Ectodermal cell (in vitro differentiated cells): Measurements from ENCODE around the gene SLC32A1.

Experiments used
- H3K27ac ChIP-seq: 2 replicates; pipeline ENCODE4 v1.7.0; 2013; ENCODE audit warnings: mild to moderate bottlenecking, low read depth, low read length; ENCODE audit not compliant: insufficient read depth, poor library complexity, severe bottlenecking
- H3K27me3 ChIP-seq: 2 replicates; pipeline ENCODE4 v1.7.0; 2013; ENCODE audit warnings: mild to moderate bottlenecking, low read length; ENCODE audit not compliant: insufficient read depth, control insufficient read depth, poor library complexity, severe bottlenecking
- H3K36me3 ChIP-seq: one replicate; pipeline ENCODE4 v1.7.0; 2013; ENCODE audit warnings: low read length; ENCODE audit not compliant: control insufficient read depth, insufficient read depth
- H3K4me1 ChIP-seq: one replicate; pipeline ENCODE4 v1.7.0; 2013; ENCODE audit warnings: low read length; ENCODE audit not compliant: control insufficient read depth, insufficient read depth
- H3K4me3 ChIP-seq: 2 replicates; pipeline ENCODE4 v1.7.0; 2013; ENCODE audit warnings: low read depth, low read length, control low read depth; ENCODE audit not compliant: insufficient read depth
- H3K9me3 ChIP-seq: 2 replicates; pipeline ENCODE4 v1.7.0; 2013; ENCODE audit warnings: mild to moderate bottlenecking, low read length, moderate library complexity; ENCODE audit not compliant: control insufficient read depth
- WGBS, 2 experiments: methylation state at CpG; one replicate each; pipeline ENCODE4 v1.1.7; 2013; ENCODE audit warnings: missing lambda C conversion rate in 2 of 2; 5-methylcytosine and 5-hydroxymethylcytosine counted together

SLC32A1 gene

GRCh38 chr20:38725148-38725901 lies 1.0 kb downstream of the SLC32A1 start:
- H3K27ac ChIP-seq, result no peak overlapping the region
- 4% methylated on average over 35 of the region's 35 CpGs for WGBS, 2 experiments
- peak overlapping the region; percentile 24 for H3K4me3 ChIP-seq
- peaks cover 100% of the 10 kb centered on the region for H3K27me3 ChIP-seq
- no peaks in the 10 kb centered on the region for H3K9me3 ChIP-seq
- peaks cover 29% of the 10 kb centered on the region for H3K4me1 ChIP-seq
- H3K36me3 ChIP-seq, result no peaks in the 10 kb centered on the region

- Histone ChIP-seq H3K4me1 (peaks cover 25% of the 10 kb centered on the region), H3K36me3 (no peaks in the 10 kb centered on the region), H3K4me3 (no peak overlapping the region), H3K9me3 (no peaks in the 10 kb centered on the region), H3K27me3 (peaks cover 100% of the 10 kb centered on the region), H3K27ac (no peak overlapping the region)
- whole genome bisulfite sequencing, 2 experiments, result 5 to 6% methylated on average over 53 of the region's 53 CpGs
Measured at GRCh38 chr20:38725931-38726803, 1.9 kb downstream of the SLC32A1 start.

GRCh38 chr20:38726804-38727606 lies 2.7 kb downstream of the SLC32A1 start:
- Histone ChIP-seq H3K36me3 (no peaks in the 10 kb centered on the region), H3K4me1 (peaks cover 25% of the 10 kb centered on the region), H3K9me3 (no peaks in the 10 kb centered on the region), H3K27ac (no peak overlapping the region), H3K4me3 (no peak overlapping the region), H3K27me3 (peaks cover 100% of the 10 kb centered on the region)
- 1% methylated on average over 43 of the region's 43 CpGs for WGBS, 2 experiments

GRCh38 chr20:38727607-38728190 lies 3.4 kb downstream of the SLC32A1 start:
- peaks cover 99% of the 10 kb centered on the region for H3K27me3 ChIP-seq
- WGBS, 2 experiments, result 6% methylated on average over 46 of the region's 46 CpGs
- no peaks in the 10 kb centered on the region for H3K9me3 ChIP-seq
- H3K4me3 ChIP-seq, result no peak overlapping the region
- no peak overlapping the region for H3K27ac ChIP-seq
- no peaks in the 10 kb centered on the region for H3K36me3 ChIP-seq
- H3K4me1 ChIP-seq, result peaks cover 23% of the 10 kb centered on the region

- Histone ChIP-seq H3K9me3 (no peaks in the 10 kb centered on the region), H3K4me1 (peaks cover 17% of the 10 kb centered on the region), H3K4me3 (no peak overlapping the region), H3K27me3 (peaks cover 98% of the 10 kb centered on the region), H3K36me3 (no peaks in the 10 kb centered on the region), H3K27ac (no peak overlapping the region)
- WGBS, 2 experiments, result 1% methylated on average over 52 to 56 of the region's 56 CpGs
Measured at GRCh38 chr20:38728191-38728781, 4.0 kb downstream of the SLC32A1 start.

- H3K4me1 ChIP-seq, result peaks cover 13% of the 10 kb centered on the region
- H3K27me3 ChIP-seq, result peaks cover 98% of the 10 kb centered on the region
- no peak overlapping the region for H3K27ac ChIP-seq
- H3K36me3 ChIP-seq, result no peaks in the 10 kb centered on the region
- WGBS, 2 experiments, result 2% methylated on average over 38 to 41 of the region's 41 CpGs
- no peaks in the 10 kb centered on the region for H3K9me3 ChIP-seq
- no peak overlapping the region for H3K4me3 ChIP-seq
Measured at GRCh38 chr20:38728911-38729642, 4.8 kb downstream of the SLC32A1 start.

- Histone ChIP-seq H3K27ac (no peak overlapping the region), H3K4me1 (peaks cover 13% of the 10 kb centered on the region), H3K36me3 (no peaks in the 10 kb centered on the region), H3K9me3 (no peaks in the 10 kb centered on the region), H3K4me3 (no peak overlapping the region), H3K27me3 (peaks cover 93% of the 10 kb centered on the region)
- 11 to 12% methylated on average over 7 of the region's 7 CpGs for WGBS, 2 experiments
Measured at GRCh38 chr20:38729767-38730166, 5.5 kb downstream of the SLC32A1 start.

- Histone ChIP-seq H3K27me3 (peaks cover 87% of the 10 kb centered on the region), H3K27ac (no peak overlapping the region), H3K4me1 (peaks cover 13% of the 10 kb centered on the region), H3K4me3 (no peak overlapping the region), H3K36me3 (no peaks in the 10 kb centered on the region), H3K9me3 (no peaks in the 10 kb centered on the region)
- WGBS, 2 experiments, result 5% methylated on average over 41 of the region's 41 CpGs
Measured at GRCh38 chr20:38730167-38730988, 6.1 kb downstream of the SLC32A1 start.
